IPS-15b (cell line): Measurements from ENCODE around the gene PBLD.

Experiments used
- H3K27me3 ChIP-seq: one replicate; pipeline ENCODE4 v1.6.1; 2013; ENCODE audit warnings: low read length; ENCODE audit not compliant: control insufficient read depth, insufficient read depth
- H3K36me3 ChIP-seq: one replicate; pipeline ENCODE4 v1.6.1; 2013; ENCODE audit warnings: low read length; ENCODE audit not compliant: control insufficient read depth, insufficient read depth
- H3K4me1 ChIP-seq: one replicate; pipeline ENCODE4 v1.6.1; 2013; ENCODE audit warnings: mild to moderate bottlenecking, low read length; ENCODE audit not compliant: control insufficient read depth, insufficient read depth
- H3K4me3 ChIP-seq: one replicate; pipeline ENCODE4 v1.5.1; 2013; ENCODE audit warnings: low read depth, low read length
- H3K9ac ChIP-seq: one replicate; pipeline ENCODE4 v1.6.1; 2013; ENCODE audit warnings: low read depth, mild to moderate bottlenecking, low read length
- H3K9me3 ChIP-seq: one replicate; pipeline ENCODE4 v1.6.1; 2013; ENCODE audit warnings: mild to moderate bottlenecking, low read length; ENCODE audit not compliant: control insufficient read depth, insufficient read depth

PBLD gene

GRCh38 chr10:68345621-68346020, 12.9 kb upstream of the PBLD start:
- no peak overlapping the region for H3K9ac ChIP-seq
- peaks cover 10% of the 10 kb centered on the region for H3K36me3 ChIP-seq
- no peaks in the 10 kb centered on the region for H3K27me3 ChIP-seq
- no peak overlapping the region for H3K4me3 ChIP-seq
- H3K9me3 ChIP-seq, result no peaks in the 10 kb centered on the region
- no peaks in the 10 kb centered on the region for H3K4me1 ChIP-seq

DNA sequence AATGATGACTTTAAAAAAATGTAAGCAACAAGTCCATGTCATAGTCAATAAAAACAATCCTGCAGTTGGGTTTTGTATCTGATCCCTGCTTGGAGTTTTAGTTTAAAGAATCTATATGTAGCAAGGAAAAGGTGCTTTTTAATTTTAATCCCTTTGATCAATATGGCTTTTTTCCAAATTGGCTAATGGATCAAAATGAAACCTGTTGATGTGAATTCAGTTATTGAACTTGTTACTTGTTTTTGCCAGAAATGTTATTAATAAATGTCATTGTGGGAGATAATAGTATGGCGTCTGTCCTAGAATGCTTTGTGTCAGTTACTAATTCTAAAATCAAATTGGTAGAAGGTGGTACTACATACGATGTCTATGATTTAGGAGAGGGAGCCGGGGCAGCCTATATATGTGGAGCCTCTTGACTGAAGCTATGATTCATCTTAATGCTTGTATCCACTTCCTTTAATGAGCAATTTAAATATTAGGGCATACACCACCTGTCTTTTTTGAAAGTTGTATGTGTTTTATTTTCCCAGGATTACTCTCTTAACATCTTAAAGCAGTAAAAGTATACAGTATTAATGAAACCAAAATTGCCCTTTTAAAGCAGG, 10.3 kb upstream of the PBLD start:
- H3K4me1 ChIP-seq, result no peaks in the 10 kb centered on the region
- H3K9ac ChIP-seq, result no peak overlapping the region

DNA sequence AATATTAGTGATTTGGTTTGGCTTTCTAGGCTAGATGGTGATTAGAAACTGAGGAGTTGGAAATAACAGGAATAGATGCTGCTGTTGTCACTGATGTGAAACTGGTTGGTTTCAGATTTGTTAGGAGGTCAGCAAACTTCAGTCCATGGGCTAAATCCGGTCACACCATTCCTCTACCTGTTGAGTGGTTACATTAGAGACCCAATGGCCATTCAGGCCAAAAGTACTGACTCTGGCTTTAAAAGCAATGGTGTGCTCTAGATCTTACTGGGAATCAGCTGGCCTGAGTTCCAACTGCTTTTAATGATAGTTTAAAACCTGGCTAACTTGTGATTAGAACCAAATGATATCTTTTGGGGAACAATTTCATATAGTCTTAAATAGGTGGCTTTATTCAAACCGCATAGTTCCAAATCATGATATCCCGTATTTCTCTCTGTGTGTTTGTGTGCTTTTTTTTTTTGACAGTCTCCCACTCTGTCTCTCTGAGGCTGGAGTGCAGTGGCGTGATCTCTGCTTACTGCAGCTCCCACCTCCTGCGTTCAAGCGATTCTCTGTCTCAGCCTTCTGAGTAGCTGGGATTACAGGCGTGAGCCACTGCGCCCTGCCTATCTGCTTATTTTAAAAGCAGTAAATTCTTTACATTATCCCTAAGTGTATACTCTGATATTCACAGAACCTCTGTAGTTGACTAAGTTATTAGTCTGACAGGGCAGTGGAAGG, 7.8 kb upstream of the PBLD start:
- H3K9me3 ChIP-seq, result no peaks in the 10 kb centered on the region
- no peak overlapping the region for H3K4me3 ChIP-seq
- peaks cover 6% of the 10 kb centered on the region for H3K4me1 ChIP-seq
- no peaks in the 10 kb centered on the region for H3K27me3 ChIP-seq
- H3K36me3 ChIP-seq, result peaks cover 28% of the 10 kb centered on the region
- no peak overlapping the region for H3K9ac ChIP-seq

More for the DNA sequence above, 10.3 kb upstream of the PBLD start:
- Histone ChIP-seq H3K9me3 (no peaks in the 10 kb centered on the region), H3K36me3 (peaks cover 28% of the 10 kb centered on the region), H3K4me3 (no peak overlapping the region), H3K27me3 (no peaks in the 10 kb centered on the region)

GRCh38 chr10:68336754-68337351, 4.1 kb upstream of the PBLD start:
- H3K36me3 ChIP-seq, result peaks cover 27% of the 10 kb centered on the region
- H3K9ac ChIP-seq, result no peak overlapping the region
- no peak overlapping the region for H3K4me3 ChIP-seq
- no peaks in the 10 kb centered on the region for H3K9me3 ChIP-seq
- H3K27me3 ChIP-seq, result no peaks in the 10 kb centered on the region
- H3K4me1 ChIP-seq, result peaks cover 8% of the 10 kb centered on the region

GRCh38 chr10:68334672-68335467, 2.1 kb upstream of the PBLD start:
- Histone ChIP-seq H3K4me3 (peak overlapping the region; percentile 98), H3K4me1 (peaks cover 8% of the 10 kb centered on the region), H3K27me3 (no peaks in the 10 kb centered on the region)

GRCh38 chr10:68333440-68334431, 1.0 kb upstream of the PBLD start:
- peaks cover 4% of the 10 kb centered on the region for H3K36me3 ChIP-seq
- H3K9me3 ChIP-seq, result no peaks in the 10 kb centered on the region
- H3K27me3 ChIP-seq, result no peaks in the 10 kb centered on the region
- H3K4me3 ChIP-seq, result peak overlapping the region; percentile 98
- peaks cover 8% of the 10 kb centered on the region for H3K4me1 ChIP-seq
- peak overlapping the region; percentile 100 for H3K9ac ChIP-seq

More at GRCh38 chr10:68334672-68335467, 2.1 kb upstream of the PBLD start:
- Histone ChIP-seq H3K9me3 (no peaks in the 10 kb centered on the region), H3K36me3 (peaks cover 13% of the 10 kb centered on the region), H3K9ac (no peak overlapping the region)

- Histone ChIP-seq H3K36me3 (no peaks in the 10 kb centered on the region), H3K9me3 (no peaks in the 10 kb centered on the region), H3K9ac (peak overlapping the region; percentile 100), H3K4me1 (peaks cover 11% of the 10 kb centered on the region), H3K27me3 (no peaks in the 10 kb centered on the region), H3K4me3 (peak overlapping the region; percentile 98)
Observed at GRCh38 chr10:68333058-68333395, 299 bp upstream of the PBLD start.

DNA sequence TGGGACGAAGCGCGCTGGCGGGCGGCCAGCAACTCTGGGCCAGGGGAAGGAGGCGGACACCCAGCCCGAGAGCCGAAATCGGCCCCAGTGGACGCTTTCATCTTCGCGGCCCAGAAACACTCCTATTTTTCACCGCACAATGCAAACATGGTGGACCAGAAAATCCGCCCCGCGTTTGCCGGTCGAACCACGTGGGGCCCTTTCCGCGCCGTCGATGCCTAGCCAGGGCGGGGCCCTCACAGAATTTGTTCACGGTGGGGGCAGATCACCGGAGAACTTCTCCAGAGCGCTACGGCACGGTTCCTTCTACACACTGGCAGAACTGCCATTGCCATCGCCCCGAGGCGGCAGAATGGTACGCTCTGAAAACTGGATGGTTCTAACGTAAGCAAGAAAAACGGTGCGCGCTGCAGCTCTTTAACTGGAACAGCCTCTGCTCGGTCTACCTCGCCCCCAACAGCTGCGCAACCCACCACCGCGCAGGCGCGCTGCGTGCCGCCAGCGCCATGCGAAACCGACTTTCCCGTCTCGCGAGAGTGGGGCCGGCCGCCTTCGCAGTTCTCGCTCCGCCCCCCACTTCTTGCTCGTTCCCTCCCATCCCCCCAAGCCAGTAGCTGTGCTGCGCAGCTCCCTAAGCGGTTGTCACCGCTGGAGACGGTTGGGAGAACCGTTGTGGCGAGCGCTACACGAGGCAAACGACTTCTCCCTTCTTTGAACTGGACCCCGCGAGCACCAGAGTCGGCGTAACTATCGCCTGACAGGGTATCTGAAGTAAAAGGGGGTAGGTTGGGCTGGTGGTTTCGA, 1.1 kb downstream of the PBLD start, which contains the start of gene HNRNPH3:
TSS of gene HNRNPH3 (plus strand) at position 610 of the 804 bp plus-strand sequence. CDS start 5,158 bp downstream, outside the sequence.
- peaks cover 11% of the 10 kb centered on the region for H3K4me1 ChIP-seq
- peak within 1 kb of the TSS; percentile 100 for H3K9ac ChIP-seq
- peak within 1 kb of the TSS; percentile 98 for H3K4me3 ChIP-seq
- no peaks in the 10 kb centered on the region for H3K9me3 ChIP-seq
- H3K27me3 ChIP-seq, result no peaks in the 10 kb centered on the region
- H3K36me3 ChIP-seq, result no peaks in the 10 kb centered on the region

GRCh38 chr10:68330852-68331454, 1.8 kb downstream of the PBLD start:
- H3K27me3 ChIP-seq, result no peaks in the 10 kb centered on the region
- peaks cover 10% of the 10 kb centered on the region for H3K4me1 ChIP-seq
- H3K9ac ChIP-seq, result peak overlapping the region; percentile 96
- H3K9me3 ChIP-seq, result no peaks in the 10 kb centered on the region
- no peaks in the 10 kb centered on the region for H3K36me3 ChIP-seq
- peak overlapping the region; percentile 98 for H3K4me3 ChIP-seq

DNA sequence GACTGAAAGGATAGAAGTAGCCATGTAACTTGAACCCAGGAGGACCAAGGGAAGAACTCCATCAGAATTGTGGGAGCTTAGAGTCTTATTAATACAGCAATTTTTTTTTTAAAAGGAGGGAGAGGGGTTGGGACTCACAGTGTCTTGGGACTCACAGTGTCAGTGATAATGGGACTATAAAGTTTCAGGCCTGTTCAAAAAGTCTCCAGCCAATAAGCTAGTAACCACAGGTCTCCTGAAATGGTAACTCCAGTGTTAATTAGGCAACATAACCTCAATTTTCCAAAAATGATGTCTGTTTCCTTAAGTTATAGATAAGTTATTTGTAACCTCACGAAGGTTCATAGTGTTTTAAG, 3.2 kb downstream of the PBLD start:
- H3K4me1 ChIP-seq, result peaks cover 3% of the 10 kb centered on the region
- H3K9me3 ChIP-seq, result no peaks in the 10 kb centered on the region
- H3K27me3 ChIP-seq, result no peaks in the 10 kb centered on the region
- H3K4me3 ChIP-seq, result no peak overlapping the region
- no peaks in the 10 kb centered on the region for H3K36me3 ChIP-seq
- H3K9ac ChIP-seq, result no peak overlapping the region
